GM19240 (cell line): Measurements from ENCODE around the gene GSG1.
"Not testable (repeated sequence)": the region's sequence is repeated elsewhere in the genome, so short reads cannot be mapped to it uniquely, and the experiment has no call there.

Experiments used
- DNase-seq: peaks from one replicate; pipeline ENCODE4 v3.0.0; 2011; ENCODE audit warnings: low spot score; ENCODE audit not compliant: insufficient read length

GSG1 gene

DNA sequence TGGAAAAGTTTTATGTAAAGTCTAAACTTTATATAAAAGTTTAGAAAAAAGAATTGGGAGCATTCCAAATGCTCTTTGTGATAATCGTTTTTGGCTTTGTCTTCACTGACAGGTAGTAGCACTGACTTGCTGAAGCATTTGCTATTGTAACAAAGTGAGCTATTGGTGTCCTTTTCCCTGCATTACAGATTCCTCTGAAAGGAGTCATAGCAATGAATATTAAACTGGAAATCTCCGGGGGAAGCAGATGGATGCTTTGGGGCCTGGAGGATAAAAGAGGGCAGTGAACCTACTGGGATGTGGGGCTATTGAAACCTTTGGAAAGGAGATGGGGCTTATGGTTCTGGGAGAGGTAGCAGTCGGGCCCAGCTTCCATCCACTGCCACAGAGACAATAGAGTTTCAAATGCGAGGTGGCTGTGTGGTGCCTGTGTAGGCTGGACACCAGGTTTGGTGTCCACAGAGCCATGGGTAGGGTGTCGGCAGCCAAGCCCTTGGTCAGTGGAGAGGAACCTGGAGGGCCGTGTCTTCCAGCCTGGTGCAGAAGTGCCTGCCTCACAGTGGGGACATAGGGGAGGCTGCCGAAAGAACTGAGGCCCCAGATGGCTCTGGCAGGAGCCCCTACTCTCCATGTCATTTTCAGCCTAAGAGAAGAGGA lies 10.1 kb downstream of the GSG1 start:
- no peak for DNase-seq

GRCh38 chr12:13091832-13092231 lies 11.6 kb downstream of the GSG1 start:
- no peak for DNase-seq

DNA sequence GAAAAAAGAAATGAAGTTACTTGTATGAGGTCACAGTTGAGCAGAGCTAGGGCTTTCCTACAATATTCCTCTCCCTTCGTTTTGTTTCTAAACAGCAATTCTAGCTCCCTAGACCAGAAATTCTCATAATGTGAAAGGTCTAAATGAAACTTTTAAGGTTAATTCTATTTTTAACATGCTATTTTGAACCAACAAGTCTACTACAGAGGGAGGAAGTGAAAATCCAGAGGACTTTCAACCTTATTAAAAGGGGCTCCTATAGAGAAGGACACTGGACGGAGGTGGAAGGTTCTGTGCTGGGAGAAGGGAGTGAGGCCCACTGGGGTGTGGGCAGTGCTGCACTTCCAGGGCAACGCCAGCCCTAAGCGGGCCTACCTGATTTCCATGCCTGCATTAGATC lies 13.4 kb downstream of the GSG1 start:
- no peak for DNase-seq

DNA sequence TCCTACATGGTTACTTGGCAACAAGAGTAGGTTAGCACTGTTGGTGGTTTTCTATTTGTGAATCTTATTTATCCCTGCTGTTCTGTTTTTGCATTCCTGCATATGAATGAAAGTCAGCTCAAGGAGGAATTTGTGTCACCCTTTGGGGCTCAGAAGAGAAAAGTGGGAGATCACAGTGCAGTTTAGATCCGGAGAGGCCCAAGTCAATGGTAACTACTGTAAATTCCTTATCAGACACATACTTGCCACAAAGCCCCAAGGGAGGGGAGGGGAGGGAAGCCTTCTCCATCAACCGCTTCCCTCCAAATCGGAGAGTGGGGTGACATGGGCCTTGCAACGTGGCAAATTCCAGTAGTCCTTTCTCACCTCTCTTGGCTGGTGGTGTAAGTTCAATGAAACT lies 15.0 kb downstream of the GSG1 start:
- no peak for DNase-seq

DNA sequence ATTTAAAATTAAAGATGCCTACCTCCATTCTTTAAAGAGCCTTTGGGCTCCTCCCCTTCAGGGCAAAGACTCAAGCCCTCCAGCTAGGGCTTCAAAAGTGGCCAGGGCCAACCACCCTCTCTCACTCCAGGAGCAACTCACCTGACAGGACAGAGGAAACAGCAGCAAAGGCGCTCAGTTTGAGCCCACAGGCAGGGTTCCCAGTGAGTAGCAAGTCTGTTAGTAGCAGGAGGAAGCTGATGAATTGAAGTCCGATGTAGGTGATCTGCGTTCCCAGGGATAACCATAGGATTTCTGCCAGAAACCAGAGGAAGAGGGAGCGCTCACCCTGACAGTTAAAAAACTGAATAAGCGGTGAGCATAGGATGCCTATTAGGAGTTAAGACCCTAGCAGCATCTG lies 15.7 kb downstream of the GSG1 start:
- no peak for DNase-seq

- no peak for DNase-seq
These were observed 17.3 kb downstream of the GSG1 start for GRCh38 chr12:13085968-13086686.

DNA sequence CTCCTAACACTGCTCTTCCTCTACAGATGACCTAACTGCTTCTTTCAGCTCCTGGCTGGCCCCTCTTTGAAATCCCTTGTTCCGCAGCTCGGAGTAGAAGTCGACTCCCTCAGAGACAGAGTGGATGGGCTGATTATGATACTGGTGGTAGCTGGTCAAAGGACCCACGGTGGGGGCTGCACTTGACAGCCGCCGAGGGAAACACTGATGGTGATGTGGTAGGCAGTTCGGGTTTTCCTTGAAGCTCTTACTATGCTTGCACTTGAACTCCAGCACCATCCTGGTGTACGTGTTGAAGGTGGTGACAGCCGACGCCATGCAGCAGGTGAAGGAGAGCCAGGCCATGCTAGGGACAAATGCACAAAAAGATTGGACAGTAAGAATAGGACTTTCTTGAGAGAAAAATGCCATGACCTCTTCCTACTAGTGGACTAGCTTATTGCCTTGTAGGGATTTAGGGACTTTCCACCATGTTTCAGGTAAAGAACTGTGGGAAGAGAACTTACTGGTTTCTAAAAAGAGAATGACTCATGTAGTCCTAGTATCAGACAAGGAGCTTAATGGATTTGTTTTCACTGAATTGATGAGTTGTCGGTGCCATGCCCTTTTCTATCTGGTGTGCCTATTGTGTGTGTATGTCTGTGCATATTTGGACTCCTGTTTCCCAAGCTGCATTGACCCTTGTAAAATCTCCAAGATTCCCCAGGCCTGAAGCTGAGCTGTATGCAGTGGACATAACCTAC lies 18.4 kb downstream of the GSG1 start:
- DNase-seq = no peak

DNA sequence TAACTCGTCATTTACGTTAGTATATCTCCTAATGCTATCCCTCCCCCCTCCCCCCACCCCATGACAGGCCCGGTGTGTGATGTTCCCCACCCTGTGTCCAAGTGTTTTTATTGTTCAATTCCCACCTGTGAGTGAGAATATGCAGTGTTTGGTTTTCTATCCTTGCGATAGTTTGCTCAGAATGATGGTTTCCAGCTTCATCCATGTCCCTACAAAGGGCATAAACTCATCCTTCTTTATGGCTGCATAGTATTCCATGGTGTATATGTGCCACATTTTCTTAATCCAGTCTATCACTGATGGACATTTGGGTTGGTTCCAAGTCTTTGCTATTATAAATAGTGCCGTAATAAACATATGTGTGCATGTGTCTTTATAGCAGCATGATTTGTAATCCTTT lies 19.8 kb downstream of the GSG1 start:
- DNase-seq = not testable (repeated sequence)

GRCh38 chr12:13082861-13083260 lies 20.6 kb downstream of the GSG1 start:
- no peak for DNase-seq

- DNase-seq = no peak
These were observed 23.2 kb downstream of the GSG1 start for GRCh38 chr12:13080266-13080665.

GRCh38 chr12:13079440-13079906 lies 24.0 kb downstream of the GSG1 start:
- no peak for DNase-seq

DNA sequence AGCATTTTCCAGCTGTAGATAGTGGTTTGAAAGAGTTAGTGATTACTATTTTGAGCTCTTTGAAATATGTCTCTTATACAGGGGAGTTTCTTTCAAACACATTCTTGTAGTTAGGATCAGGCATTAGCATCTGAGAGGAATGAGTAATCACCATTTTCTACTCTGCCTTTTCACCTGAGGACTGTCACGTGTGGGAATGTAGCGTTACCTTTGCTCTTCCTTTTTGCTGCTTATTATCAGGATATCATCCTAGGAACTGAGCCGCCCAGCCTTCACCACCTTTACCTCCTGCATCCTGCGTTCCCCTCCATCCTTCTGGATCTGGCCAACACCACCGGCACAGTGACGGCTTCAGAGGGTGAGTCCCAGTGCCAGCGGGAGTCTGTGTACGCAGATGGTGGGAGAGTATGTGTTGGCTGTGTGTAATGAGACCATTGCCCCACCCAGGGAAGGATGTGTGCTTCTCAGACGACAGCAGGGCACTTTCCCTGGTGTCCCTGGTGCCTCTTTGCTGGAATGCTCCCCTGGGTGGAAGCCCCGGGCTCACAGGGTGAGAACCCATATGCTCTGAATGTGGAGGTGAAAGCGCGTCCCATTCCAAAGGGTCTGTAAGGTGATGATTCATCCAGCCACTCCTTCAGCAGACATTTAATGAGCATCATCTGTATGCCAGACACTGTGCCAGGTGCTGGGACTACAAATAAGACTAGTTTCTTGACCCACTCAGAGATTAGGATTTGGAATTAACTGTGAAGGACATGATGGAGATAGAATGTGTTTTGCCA lies 27.5 kb downstream of the GSG1 start:
- DNase-seq = no peak

- DNase-seq = no peak
These were observed 28.4 kb downstream of the GSG1 start for GRCh38 chr12:13075118-13075480.

DNA sequence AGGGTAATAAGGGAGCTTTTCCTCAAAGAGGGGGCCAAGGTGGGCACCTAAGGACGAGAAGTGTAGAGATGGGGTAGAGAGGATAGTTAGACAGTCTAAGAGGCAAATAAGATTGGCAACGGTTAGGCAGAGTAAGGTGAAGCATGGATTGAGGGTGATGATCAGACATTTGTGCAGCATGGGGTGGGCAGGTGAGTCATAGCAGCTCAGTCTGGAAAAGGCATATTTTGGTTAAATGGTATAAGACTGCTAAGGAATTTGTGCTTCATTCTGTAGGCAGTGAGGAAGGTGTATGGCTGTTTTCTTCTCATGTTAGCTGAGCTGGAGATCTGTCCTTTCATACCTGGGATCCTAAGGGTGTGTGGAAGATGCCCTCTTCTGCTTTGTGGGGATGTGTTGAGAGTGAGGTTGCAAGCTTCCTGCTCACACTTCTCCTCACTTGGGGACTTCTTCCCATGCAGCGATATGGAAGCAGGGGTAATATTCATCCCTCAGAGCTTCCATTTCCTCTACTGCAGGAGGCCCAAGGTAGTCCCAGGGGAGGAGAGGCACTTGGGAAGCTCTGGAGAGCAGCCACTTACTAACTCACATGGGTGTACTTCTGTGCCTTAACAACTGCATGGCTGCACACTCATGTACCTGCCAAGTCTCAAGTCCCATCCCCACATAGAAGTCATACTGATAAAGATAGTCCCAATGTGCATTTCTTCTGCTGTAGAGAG lies 28.9 kb downstream of the GSG1 start:
- DNase-seq = no peak

- no peak for DNase-seq
These were observed 30.3 kb downstream of the GSG1 start for GRCh38 chr12:13073173-13073572.

GRCh38 chr12:13071305-13072280 lies 31.9 kb downstream of the GSG1 start:
- DNase-seq = no peak

DNA sequence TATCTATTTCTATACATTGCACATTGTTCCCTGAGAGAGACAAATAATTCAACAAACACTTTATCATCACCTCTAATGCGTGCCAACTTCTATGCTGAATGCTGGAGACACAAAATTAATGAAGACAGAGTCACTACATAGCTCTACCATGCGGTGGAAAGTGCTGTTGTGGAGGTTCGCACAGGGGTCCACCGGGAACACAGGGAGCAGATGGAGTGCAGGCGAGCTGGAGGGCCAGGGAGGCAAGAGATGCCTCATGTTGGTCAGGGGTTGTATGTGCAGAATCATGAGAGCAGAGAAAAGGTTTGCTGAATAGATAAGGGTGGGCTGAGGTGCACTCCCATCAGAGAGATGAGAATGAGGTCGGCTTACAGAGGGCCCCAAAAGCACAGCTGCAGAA lies 34.1 kb downstream of the GSG1 start:
- no peak for DNase-seq

- no peak for DNase-seq
These were observed 36.1 kb downstream of the GSG1 start for GRCh38 chr12:13067322-13067721.

DNA sequence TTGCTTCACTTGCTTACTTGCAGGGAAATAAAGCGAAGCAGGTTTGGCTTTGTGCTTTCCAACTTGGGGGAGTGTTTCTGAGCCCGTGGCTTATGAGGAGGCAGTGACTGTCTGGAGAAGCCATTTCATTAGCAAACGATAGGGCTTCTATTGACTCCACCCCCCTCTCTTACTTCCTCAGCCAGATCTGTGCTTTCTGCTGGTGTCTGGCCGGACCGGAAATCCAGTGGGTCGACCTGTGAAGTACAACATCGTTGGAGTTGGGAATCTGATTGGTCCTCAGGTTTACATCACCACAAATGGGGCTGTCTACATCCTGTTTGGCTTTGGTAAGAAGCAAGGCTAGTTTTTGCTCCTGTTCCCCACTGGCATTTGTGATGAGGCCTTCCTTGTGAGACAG lies 37.0 kb downstream of the GSG1 start:
- DNase-seq = no peak

DNA sequence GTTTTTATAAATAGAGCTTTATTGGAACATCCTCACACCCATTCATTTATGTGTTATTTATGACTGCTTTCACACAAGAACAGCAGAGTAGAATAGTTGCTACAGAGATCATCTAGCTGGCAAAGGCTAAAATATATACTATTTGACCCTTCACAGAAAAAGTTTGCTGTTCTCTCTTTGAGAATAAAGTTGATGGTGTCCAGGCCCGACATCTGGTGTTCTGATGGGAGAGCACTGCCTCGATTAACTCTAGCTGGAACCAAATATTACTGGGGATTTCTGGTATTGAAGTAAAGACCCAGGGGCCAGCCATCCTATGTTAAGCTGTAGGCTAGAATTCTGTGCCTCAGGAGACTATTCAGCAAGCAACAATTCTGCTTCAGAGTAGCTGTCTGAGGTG lies 37.5 kb downstream of the GSG1 start:
- DNase-seq = no peak
